Mammary epithelial cell (primary cell): ENCODE results near the gene GFOD1.

Source experiments
- CTCF ChIP-seq, 2 donors: IDR thresholded peaks in 1 of 2; conservative IDR thresholded peaks in 1 of 2; 2 replicates each; pipeline ENCODE4 v1.5.1; 2011 to 2012; ENCODE audit warnings: inconsistent platforms in 2 of 2, low read length in 2 of 2, mild to moderate bottlenecking in 2 of 2, control low read depth in 1 of 2, low read depth in 1 of 2; ENCODE audit not compliant: insufficient read depth in 1 of 2; ENCODE audit errors: extremely low read depth in 1 of 2
- EZH2 ChIP-seq: IDR thresholded peaks from 2 replicates; pipeline ENCODE4 v1.6.1; 2012; ENCODE audit warnings: low read length, inconsistent platforms, borderline replicate concordance

DNA sequence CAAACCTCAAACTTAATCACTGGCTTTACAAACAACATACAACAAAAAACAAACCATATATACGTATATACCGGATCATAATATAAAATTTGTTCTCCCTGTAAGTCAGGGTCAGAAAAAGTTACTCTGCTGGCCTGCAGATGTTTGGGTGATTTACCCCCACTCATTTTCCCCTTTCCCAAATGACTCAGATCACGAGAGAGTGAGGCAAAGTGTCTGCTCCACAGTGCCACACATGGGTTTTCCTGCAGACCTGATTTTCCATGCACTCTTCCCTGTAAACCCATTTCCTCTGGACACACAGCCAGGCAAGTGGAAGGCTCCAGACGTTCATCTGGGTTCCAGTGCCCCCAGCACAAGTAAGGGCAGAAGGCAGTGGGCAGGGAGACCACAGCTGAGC is 23.5 kb downstream of the GFOD1 start:
- TF ChIP-seq CTCF (conservative IDR thresholded peaks at IDR 0.05 in 1 of 2, IDR thresholded peaks at IDR 0.05 in 1 of 2; ENCODE audit: extremely low read depth in 1 of 2, insufficient read depth in 1 of 2, low read depth in 1 of 2, low read length in 2 of 2) (no peak), EZH2 (no peak)
